Esophagus muscularis mucosa (tissue), 3 donors: Measurements from ENCODE around the gene SNAP47.

Source experiments
- POLR2A ChIP-seq: fragments of 450-650 bp; IDR thresholded peaks from one replicate; pipeline ENCODE4 v1.6.1; 2017; ENCODE audit warnings: antibody characterized with exemption, moderate library complexity, mild to moderate bottlenecking, low read depth
- POLR2AphosphoS5 ChIP-seq, 2 donors: sonication (generic); formaldehyde crosslinking; IDR thresholded peaks; one replicate each; pipeline ENCODE4 v1.6.1; 2017; ENCODE audit warnings: antibody characterized with exemption in 2 of 2
- TF ChIP-seq, protein P1 (sequence below), 3 experiments: fragments of 200-600 bp in 2 of 3; fragments of 450-650 bp in 1 of 3; sonication (generic) in 2 of 3; IDR thresholded peaks; one replicate each; pipeline ENCODE4 v1.5.1; 2017 to 2019; ENCODE audit warnings: antibody characterized with exemption in 3 of 3, mild to moderate bottlenecking in 2 of 3, moderate library complexity in 1 of 3

DNA sequence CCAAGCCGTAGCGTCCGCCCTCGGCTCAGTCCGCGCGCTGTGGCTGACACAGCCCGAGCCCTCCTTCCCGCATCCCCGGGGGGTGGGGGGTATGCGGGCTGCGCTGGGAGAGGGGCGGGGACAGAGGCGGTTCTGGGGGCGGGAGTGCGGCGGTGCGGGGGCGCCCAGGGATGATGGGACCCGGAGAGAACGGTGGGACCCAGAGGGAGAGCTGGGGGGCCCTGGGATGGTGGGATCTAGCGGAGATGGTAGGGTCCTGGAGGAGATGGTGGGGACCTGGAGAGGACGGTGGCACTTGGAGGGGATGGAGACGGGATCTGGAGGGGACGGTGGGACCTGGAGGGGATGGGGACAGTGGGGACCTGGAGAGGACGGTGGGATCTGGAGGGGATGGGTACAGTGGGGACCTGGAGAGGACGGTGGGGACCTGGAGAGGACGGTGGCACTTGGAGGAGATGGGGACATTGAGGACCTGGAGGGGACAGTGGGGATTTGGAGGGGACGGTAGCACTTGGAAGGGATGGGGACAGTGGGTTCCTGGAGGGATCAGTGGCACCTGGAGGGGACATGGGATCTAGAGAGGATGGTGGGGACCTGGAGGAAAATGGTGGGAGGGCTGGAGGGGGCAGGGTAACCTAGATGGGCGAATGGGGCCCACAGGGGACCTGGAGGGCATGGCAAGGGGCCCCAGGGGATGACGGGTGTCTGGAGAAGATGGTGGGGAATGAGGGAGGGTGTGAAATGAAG is 477 bp downstream of the SNAP47 start:
- TF ChIP-seq, protein P1, sequence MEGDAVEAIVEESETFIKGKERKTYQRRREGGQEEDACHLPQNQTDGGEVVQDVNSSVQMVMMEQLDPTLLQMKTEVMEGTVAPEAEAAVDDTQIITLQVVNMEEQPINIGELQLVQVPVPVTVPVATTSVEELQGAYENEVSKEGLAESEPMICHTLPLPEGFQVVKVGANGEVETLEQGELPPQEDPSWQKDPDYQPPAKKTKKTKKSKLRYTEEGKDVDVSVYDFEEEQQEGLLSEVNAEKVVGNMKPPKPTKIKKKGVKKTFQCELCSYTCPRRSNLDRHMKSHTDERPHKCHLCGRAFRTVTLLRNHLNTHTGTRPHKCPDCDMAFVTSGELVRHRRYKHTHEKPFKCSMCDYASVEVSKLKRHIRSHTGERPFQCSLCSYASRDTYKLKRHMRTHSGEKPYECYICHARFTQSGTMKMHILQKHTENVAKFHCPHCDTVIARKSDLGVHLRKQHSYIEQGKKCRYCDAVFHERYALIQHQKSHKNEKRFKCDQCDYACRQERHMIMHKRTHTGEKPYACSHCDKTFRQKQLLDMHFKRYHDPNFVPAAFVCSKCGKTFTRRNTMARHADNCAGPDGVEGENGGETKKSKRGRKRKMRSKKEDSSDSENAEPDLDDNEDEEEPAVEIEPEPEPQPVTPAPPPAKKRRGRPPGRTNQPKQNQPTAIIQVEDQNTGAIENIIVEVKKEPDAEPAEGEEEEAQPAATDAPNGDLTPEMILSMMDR (IDR thresholded peaks at IDR 0.05) = no peak
- TF ChIP-seq POLR2AphosphoS5 (IDR thresholded peaks at IDR 0.05) (no peak), POLR2A (no peak)
